ENCODE results near the gene MACROD2.

- TF ChIP-seq CTCF (IDR thresholded peaks at IDR 0.05; ENCODE audit: poor library complexity, severe bottlenecking) (no peak), POLR2AphosphoS5 (IDR thresholded peaks at IDR 0.05) (no peak)
Observed at GRCh38 chr20:15265581-15266309, 1270.4 kb downstream of the MACROD2 start.
